Stimulated activated CD8-positive, alpha-beta memory T cell treated with anti-CD3 and anti-CD28 coated beads, Interleukin-12 subunit alpha, Interleukin-12 subunit beta, amount 100 ng/mL, for 4 hours (primary cell): Measurements from ENCODE around the gene CENATAC.
"Not testable (repeated sequence)": the region's sequence is repeated elsewhere in the genome, so short reads cannot be mapped to it uniquely, and the experiment has no call there.

ENCODE experiments used
- DNase-seq: peaks from one replicate; pipeline ENCODE4 v3.0.0-alpha.2; 2020; ENCODE audit warnings: low read depth

The CENATAC gene

GRCh38 chr11:119026970-119027369 lies 29.0 kb downstream of the CENATAC start:
- DNase-seq: no peak

GRCh38 chr11:119027561-119028345 lies 29.8 kb downstream of the CENATAC start:
- DNase-seq: no peak

- DNase-seq: no peak
These were observed 30.6 kb downstream of the CENATAC start for GRCh38 chr11:119028346-119029068.

- no peak for DNase-seq
These were observed 31.1 kb downstream of the CENATAC start for GRCh38 chr11:119029069-119029339.

- peak; percentile 14 for DNase-seq
These were observed 31.5 kb downstream of the CENATAC start for GRCh38 chr11:119029340-119030028.

DNA sequence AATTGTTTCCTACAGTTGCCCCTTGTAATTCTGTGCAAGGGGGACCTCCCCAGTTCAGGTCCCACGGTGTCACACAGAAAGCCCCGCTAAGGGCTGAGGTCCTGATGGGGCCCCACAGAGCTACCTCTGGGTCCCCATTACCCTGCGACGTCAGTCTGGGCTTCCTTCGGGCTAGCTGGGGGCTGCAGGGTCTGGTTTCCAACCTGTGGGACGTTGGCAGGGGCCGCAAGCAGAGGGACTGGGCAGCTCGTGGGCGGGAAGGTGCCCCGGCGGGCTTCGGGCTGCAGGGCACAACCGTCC lies 32.0 kb downstream of the CENATAC start:
- no peak for DNase-seq

- peak; percentile 98 for DNase-seq
These were observed 32.5 kb downstream of the CENATAC start, which contains the start of gene SLC37A4 for GRCh38 chr11:119030329-119031047. SLC37A4 (minus strand) TSS chr11:119030877.

- DNase-seq: no peak
These were observed 34.0 kb downstream of the CENATAC start for GRCh38 chr11:119031912-119032280.

- not testable (repeated sequence) for DNase-seq
These were observed 35.5 kb downstream of the CENATAC start for GRCh38 chr11:119033421-119033820.

GRCh38 chr11:119034813-119035212 lies 36.9 kb downstream of the CENATAC start:
- DNase-seq: no peak

DNA sequence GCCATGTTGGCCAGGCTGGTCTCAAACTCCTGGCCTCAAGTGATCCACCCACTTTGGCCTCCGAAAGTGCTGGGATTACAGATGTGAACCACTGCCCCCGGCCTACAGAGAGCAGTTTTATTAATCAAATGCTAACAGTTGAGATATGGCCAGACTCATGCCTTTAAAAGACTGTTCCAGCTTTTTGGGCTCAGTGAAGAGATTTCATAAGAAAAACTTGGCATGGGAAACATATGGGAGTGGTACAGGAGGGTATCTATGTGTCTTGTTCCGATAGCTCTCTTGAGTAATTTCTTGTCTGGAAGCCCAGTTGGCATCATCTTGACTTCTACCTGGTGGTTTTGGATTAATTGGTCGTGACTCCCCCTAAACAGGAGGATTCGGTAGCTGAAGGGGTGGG lies 40.9 kb downstream of the CENATAC start:
- no peak for DNase-seq

DNA sequence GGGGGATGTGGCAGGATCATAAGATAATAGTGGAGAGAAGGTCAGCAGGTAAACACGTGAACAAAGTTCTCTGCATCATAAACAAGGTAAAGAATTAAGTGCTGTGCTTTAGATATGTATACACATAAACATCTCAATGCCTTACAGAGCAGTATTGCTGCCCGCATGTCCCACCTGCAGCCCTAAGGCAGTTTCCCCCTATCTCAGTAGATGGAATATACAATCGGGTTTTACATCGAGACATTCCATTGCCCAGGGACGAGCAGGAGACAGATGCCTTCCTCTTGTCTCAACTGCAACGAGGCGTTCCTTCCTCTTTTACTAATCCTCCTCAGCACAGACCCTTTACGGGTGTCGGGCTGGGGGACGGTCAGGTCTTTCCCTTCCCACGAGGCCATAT lies 41.5 kb downstream of the CENATAC start:
- DNase-seq: not testable (repeated sequence)

GRCh38 chr11:119041821-119042514 lies 44.0 kb downstream of the CENATAC start:
- DNase-seq: no peak

- no peak for DNase-seq
These were observed 45.0 kb downstream of the CENATAC start for GRCh38 chr11:119042927-119043326.

GRCh38 chr11:119044708-119045107 lies 46.8 kb downstream of the CENATAC start:
- no peak for DNase-seq

DNA sequence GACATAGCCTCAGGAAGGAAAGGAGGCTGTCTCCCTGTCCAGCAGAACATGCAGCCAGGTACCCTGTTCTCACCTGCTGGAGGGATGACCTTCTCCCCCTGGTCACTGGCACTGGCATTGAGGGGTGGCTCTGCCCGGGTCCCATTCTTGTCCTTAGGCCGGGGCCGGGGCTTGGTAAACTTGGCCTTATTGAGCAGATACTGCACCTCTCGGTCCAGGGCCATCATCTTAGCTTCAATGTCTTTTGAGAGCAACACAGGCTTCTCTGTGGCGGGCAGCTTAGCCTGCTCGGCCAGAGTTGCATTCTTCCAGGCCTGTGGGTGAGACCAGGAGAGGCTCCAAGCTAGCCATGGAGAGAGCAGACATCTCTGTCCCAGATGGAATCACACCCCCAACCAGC lies 48.6 kb downstream of the CENATAC start:
- DNase-seq: no peak

GRCh38 chr11:119047205-119047604 lies 49.3 kb downstream of the CENATAC start:
- no peak for DNase-seq

DNA sequence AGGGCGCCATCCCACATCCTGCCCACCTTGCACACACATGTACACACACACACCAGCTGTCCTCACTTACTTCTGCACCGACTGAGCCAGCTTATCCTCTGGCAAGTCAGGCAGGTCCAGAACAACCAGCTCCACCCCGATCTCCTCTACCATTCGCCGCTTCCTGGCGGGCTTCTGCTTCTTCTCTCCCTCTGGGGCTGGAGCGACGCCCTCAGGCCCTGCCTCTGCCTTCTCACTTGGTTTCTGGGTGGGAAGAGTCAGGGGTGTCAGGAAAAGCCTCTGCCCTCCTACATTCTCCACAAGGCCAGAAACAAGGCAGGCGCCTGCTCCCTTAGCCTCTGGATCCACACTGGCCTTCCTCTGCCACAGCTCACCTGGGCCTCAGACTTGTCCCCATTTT lies 50.7 kb downstream of the CENATAC start:
- no peak for DNase-seq

DNA sequence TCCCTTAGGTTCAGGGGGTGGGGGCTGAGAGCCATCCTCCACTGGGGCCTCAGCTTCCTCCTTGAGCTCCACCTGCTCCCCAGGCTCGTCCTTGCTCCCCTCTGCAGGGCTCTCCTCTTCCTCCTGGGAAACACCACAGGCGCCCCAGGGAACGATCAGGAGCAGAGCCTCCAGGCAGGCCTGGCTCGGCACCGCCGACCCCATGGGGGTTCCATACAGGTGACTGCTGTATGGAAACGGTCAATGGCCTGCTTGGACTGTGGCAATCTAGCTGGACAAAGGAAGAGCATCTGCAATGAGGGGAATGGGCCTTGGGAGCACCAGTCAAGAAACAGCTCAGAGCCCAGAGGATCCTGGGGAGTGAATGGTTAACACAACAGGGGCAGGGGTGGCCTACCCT lies 51.1 kb downstream of the CENATAC start:
- DNase-seq: no peak

GRCh38 chr11:119051440-119052162 lies 53.7 kb downstream of the CENATAC start:
- no peak for DNase-seq

- no peak for DNase-seq
These were observed 54.4 kb downstream of the CENATAC start for GRCh38 chr11:119052163-119052814.
